Femur (tissue), 1 donor: ENCODE data around the gene KDM5A.
"Not testable (repeated sequence)": the region's sequence is repeated elsewhere in the genome, so short reads cannot be mapped to it uniquely, and the experiment has no call there.

Experiments
- DNase-seq: peaks from one replicate; pipeline ENCODE4 v3.0.0-alpha.2; 2017

Gene KDM5A

DNA sequence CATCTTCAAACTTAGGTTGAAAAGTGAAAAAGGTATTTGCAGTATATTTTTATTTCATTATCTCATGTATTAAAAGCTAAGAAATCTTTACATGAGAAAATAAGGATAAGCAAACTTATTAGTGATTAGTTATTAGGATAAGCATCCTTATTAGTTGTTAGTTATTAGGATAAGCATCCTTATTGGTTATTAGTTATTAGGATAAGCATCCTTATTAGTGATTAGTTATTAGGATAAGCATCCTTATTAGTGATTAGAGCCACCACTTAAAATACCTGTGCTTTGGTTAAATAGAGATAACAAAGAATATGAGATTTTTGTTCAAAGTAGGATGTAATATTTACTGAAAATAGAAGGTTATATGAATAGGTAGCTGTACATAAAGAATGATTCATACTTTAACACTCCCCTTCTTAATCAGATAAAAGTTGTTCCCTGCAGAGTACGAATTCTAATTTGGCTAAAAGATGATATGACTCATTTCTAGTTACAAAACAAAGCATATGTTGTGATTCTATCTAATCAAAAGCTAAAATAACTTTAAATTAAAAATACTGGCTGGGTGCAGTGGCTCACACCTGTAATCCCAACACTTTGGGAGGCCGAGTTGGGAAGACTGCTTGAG, 56.4 kb downstream of the KDM5A start:
- no peak for DNase-seq

DNA sequence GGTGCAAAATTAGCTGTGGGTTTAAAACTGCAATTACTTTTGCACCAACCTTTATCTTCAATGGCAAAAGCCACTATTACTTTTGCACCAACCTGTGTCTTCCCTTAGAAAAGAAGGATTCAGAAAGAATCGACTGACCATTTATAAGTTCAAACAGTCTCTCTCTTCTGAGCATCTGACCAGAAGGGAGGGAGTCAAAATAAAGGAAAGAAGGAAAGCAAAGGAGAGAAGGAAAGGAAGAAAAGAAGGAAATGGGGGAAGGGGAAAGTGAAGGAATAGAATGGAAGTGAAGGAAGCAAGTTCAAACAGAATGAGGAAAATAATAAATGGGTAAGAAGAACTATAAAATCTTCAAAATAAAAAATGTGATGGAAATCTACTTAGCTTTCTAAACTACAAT, 57.8 kb downstream of the KDM5A start:
- no peak for DNase-seq

DNA sequence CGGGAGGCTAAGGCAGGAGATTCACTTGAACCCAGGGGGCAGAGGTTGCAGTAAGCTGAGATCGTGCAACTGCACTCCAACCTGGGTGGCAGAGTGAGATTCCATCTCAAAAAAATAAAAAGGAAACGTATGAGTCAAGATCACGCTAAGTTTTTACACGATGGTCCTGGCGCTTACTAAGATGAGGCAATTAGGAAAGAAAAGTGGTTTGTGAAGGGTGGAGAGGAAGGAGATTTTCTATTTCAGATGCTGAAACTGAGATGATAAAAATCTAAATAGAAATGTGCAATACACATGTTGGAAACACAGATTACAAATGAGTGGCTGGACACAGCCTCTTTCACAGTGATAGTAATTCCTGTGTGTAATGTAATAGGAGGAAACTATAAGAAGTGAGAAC, 63.2 kb downstream of the KDM5A start:
- no peak for DNase-seq

DNA sequence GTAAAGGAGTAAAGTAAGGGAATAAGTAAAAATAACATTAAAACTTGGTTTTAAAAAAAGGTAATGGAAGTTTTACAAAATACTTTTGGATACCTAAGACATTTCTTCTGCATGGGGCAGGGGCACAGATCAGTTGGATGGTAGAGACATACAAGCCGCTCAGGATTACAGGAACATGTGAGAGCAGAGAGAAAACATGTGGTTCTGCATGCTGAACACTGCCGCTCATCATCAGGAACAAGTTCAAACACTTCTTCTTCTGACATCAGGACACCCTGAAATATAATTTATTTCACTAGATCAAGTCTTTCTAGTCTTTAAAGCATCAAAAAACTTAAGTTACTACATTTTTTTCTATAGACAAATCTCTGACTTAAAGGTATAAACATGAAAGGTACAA, 65.6 kb downstream of the KDM5A start:
- no peak for DNase-seq

DNA sequence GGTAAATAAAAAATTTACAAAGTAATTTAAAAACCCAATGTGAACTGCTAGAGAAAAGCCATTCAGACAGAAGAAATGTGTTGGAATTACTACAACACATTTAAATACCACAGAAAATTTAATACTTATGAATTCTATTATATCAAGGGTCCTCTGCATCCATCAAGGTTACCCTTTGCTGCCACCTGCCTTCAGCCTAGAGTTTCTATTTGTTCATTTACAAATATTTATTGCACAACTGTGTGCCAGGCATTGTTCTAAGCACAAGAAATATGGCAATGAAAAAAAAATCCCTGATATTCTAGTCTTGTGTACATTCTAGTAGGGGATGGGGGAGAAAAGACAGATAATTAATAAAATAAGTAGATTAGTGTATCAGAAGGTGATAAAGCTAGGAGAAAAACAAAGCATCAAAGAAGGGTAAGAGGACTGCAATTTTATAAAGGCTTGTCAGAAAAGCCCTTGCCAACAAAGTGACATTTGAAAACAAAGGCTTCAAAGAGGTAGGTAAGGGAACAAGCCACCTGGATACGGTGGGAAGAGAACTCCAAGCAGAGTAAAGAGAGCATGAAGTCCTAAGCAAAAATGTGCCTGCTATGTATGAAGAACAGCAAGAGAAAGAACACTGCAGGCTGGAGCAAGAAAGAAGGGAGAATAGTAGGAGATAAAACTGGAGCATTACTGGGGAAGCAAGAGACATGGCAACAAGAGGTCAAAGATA, 67.4 kb downstream of the KDM5A start:
- DNase-seq = no peak

DNA sequence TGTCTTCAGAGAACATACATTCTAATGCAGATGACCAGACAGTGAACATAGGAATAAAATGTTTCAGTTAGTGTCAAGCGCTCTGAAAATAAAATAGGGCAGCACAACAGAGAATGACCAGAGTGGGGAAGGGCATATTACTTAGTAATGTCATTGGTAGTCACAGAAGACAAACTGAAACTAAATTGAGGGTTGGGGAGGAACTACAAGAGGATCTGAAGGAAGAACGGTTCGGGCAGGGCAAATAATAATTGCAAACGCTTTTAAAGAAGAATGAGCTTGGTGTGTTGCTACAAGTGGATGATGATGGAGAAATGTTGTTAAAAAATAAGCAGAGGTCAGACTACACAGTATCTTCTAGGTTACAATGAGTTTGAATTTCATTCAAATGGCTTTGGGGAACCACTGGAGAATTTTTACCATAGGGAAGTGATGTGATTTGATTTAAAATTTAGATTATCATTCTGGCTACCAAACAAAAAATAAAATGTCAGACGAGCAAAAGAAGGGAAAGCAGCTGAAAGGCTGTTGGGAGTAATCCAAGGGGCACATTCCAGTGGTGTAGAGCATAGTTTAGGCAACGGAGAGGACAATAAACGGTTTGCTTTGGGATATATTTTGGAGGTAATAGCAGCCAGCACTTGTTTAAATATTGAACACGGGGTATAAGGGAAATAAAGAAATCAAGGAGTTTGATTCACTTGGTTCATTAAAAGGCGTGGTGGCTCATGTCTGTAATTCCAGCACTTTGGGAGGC, 70.2 kb downstream of the KDM5A start:
- DNase-seq = no peak

DNA sequence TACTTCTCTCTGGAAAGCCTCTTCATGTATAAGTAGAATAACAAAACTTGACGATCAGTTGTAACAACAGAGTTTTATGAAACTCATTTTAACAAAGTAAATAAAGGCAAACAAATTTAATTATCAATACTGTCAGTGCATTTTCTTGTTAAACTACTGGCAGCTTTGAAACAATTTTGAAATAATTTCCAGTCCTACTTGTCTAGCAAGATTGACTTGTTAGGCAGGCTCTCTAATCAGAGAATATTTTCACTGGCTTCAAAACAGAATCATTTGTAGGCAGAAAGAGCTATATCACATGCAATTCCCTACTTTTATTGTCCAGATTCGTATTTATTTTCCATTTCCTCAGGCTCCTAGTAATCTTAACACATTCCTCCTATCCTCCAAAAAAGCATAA, 80.6 kb downstream of the KDM5A start:
- DNase-seq = no peak

DNA sequence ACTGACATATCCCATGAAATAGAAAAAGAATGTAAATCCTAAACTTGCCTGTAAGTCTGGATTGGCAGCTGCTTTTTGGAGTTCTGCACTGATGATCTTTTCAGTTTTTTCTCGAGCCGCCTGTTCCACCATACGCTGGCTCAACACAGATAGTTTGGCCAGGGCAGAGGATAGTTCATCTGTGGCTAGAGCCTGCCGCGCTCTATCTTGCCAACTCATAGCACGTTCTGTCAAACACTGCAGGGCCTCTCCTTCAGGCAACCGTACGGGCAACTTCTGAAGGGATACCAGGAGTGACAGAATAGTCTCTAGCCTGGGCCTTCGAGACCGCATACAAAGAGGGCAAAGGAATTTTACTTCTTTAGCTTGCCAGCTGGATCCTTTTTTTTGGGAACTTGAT, 81.7 kb downstream of the KDM5A start:
- DNase-seq = no peak

DNA sequence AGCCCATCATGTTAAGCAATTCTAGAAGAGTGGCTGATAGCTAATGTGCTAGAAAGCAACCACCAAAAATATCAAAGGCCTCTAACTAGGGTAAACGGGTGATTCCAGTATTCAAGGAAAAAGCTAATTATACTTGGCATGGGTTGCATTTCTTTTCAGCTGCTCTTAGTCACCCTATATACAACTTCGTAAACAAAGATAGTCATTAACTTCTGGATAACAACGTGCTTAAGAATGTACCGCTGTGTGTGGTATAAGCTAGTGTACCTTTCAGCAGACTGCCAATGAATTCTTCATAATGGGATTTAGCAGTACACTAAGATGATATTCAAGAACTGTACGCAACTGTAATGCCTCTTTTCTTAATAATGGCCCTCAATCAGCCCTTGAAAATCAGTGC, 84.3 kb downstream of the KDM5A start:
- no peak for DNase-seq

DNA sequence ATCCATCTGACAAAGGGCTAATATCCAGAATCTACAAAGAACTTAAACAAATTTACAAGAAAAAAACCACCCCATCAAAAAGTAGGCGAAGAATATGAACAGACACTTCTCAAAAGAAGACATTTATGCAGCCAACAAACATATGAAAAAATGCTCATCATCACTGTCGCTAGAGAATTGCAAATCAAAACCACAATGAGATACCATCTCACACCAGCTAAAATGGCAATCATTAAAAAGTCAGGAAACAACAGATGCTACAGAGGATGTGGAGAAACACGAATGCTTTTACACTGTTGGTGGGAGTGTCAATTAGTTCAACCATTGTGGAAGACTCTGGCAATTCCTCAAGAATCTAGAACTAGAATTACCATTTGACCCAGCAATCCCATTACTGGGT, 86.4 kb downstream of the KDM5A start:
- DNase-seq = not testable (repeated sequence)

DNA sequence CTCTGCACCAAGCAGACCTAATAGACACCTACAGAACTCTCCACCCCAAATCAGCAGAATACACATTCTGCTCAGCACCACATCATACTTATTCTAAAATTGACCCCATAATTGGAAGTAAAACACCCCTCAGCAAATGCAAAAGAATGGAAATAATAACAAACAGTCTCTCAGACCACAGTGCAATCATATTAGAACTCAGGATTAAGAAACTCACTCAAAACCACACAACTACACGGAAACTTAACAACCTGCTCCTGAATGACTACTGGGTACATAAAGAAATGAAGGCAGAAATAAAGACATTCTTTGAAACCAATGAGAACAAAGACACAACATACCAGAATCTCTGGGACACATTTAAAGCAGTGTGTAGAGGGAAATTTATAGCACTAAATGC, 89.0 kb downstream of the KDM5A start:
- not testable (repeated sequence) for DNase-seq

DNA sequence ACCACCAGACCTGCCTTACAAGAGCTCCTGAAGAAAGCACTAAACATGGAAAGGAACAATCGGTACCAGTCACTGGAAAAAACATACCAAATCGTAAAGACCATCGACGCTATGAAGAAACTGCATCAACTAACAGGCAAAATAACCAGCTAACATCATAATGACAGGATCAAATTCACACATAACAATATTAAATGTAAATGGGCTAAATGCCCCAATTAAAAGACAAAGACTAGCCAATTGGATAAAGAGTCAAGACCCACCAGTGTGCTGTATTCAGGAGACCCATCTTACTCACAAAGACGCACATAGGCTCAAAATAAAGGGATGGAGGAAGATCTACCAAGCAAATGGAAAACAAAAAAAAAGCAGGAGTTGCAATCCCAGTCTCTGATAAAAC, 89.6 kb downstream of the KDM5A start:
- not testable (repeated sequence) for DNase-seq

DNA sequence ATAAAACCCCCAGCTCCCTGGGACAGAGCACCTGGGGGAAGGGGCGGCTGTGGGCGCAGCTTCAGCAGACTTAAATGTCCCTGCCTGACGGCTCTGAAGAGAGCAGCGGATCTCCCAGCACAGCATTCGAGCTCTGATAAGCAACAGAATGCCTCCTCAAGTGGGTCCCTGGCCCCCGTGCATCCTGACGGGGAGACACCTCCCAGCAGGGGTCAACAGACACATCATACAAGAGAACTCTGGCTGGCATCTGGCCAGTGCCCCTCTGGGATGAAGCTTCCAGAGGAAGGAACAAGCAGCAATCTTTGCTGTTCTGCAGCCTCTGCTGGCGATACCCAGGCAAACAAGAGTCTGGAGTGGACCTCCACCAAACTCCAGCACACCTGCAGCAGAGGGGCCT, 91.1 kb downstream of the KDM5A start:
- DNase-seq = not testable (repeated sequence)

DNA sequence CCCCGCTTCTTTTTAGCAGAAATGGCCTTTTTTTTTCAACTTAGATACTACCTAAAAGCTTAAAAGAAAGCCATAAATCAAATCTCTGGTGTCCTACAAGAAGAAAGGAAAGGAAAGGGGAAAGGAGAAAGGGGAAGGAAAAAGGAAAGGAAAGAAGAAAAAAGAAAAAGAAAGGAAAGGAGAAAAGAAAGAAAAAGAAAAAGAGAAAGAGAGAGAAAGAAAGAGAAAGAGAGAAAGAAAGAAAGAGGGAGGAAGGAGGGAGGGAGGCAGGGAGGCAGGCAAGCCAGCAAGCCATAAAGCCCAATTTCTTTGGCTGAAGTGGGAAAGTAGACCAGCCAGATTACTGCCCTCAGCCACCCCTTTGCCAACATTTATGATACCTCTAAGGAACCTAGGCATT, 94.0 kb downstream of the KDM5A start:
- no peak for DNase-seq

DNA sequence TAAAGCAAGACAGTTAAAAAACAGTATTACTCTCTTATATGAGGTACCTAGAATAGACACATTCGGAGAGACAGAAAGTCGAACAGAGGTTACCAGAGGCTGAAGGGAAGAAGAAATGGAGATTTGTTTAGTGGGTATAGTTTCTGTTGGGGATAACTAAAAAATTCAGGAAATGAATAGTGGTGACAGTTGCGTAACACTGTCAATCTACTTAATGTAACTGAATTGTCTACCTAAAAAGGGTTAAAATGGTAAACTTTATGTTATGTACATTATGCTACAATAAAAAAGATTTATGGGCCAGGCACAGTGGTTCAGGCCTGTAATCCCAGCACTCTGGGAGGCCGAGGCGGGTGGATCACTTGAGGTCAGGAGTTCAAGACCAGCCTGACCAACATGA, 95.9 kb downstream of the KDM5A start:
- DNase-seq = no peak

DNA sequence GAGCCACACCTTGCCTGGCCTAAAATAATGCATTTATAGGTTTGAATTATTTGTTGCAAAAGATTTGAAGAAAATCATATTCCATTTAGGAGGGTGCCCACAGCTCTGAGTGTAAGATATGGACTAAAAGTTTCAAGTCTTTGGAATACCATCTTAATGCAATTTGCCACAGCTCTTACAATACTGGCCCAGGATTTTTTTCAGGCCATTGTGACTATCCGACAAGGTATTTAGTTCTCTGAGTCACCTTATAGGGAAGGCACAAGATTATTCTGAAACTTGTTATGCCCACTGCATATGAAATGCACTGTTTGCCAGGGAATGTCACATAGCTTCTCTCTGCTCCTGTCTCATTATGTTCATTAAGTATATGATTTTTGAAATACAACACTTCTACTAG, 96.9 kb downstream of the KDM5A start:
- DNase-seq = no peak

DNA sequence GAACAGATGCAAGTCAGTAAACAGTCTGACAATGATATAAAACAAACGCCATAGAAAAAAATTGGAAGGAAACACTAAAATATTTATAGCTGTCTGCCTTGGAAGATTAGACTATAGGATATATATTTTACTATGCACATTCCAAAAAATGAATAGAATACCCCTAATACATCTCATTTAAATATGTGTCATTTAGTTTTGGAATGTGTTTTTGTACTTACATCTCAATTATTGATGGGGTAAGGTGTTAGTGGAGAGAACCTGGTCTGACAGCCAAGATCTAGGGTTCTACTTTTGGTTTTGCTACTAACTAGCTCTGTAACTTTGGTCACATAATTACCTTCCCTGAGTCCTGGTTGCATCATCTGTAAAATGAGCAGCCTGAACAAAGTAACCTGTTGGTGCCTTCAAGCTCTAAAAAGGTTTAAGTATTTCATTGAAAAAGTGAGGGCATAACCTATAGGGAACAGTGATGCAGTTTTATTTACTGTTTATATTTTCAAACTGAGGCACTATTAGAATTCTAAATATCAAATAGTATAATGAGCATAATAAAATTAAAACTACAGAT, 97.9 kb downstream of the KDM5A start:
- DNase-seq = no peak

DNA sequence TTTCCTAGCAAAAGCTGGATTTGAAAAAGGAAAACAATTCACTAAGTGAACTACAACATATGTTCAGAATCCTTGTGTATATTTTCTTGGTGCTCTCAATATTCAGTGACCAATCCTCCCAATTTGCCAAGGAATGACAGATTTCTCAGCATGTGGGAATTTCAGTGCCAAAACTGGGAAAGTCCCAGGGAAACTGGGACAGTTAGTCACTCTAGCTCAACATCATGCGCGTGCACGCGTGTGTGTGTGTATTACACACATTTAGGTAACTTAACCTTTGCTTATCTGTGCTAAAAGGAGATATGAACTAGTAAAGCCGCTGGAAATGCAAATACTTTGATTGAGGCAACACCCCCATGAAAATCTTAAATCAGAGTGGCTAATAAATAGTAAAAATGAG, 100.4 kb downstream of the KDM5A start:
- no peak for DNase-seq

DNA sequence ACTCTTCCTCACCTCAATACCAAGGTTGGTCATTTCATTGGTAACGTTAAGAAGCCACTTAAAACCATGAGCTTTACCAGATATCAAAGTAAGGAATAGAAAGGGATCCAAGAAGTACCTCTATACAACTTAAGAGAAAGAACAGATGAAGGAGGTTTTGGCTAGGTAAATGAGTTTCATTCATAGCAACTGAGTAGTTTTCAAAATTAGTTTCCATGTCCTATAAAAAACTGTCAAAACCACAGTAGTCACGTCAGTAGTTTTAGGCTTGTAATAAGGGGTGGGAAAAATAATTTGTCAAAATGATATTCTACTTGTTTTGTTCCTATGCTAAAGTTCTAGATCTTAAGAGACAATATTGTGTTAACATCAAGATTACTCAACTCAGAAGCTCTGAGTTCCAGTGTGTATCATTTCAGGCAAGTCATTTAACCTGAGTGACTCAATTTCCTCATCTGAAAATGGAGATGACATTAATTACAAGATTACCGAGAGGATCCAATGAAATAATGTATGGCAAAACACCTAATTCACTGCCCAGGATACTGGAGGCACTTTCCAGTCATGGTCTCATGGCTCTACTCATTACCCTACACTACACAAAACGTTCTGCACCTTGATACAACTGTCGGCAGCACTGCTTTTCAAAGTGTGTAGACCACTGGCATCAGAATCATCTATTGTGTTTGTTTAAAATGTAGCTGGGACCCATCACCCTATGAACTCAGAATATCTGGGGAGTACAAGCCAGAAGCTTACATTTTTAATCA, 102.4 kb downstream of the KDM5A start:
- no peak for DNase-seq

DNA sequence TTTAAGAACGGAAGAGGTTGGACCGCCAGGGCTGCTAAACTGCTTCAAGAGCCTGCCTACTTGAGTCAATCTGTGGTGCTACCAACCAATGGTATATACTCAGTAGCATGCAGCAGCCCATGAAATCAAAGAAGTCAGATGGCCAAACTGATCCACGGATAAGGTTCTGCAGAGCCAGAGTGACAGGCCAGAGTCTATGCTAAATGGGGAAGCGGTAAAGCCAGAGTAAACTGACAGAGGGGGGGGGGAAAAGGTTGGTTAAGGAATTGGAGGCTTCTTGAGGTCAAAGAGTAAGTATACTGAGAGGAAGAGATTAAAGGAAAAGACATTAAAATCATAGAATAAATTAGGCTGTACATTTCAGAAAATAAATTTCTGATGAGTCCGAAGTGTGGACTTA, 111.1 kb downstream of the KDM5A start:
- no peak for DNase-seq

DNA sequence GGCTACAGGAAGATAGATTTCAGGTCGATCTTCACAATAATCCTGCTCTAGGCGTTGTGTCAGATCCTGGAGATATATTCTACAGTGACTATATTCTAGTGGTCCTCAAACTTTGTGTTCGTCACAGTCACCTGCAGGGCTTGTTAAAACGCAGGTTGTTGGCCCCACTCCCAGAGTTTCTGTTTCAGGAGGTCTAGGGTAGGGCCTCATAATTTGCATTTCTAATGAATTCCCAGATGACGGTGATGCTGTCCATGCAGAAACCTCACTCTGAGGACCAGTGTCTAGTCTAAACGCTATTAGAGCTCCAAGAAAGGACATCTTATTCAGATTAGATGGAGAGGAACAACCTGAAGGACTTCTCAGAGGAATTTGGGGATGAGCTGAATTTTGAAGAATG, 113.3 kb downstream of the KDM5A start:
- no peak for DNase-seq

DNA sequence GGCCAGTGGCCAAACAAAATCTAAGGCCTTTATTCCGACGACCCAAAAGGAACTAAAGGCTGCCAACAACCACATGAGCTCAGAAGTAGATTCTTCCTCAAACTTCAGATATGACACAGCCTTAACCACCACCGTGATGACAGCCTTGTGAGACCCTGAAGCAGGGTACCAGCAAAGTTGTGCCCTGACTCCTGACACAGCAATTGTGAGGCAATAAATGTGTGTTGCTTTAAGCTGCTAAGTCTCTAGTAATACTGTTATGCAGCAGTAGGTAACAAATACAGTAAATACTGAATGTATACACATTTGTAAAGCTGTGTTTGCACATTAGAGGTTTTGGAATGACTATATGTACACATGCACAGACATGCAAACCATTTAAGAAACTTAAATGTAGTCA, 115.7 kb downstream of the KDM5A start:
- no peak for DNase-seq

DNA sequence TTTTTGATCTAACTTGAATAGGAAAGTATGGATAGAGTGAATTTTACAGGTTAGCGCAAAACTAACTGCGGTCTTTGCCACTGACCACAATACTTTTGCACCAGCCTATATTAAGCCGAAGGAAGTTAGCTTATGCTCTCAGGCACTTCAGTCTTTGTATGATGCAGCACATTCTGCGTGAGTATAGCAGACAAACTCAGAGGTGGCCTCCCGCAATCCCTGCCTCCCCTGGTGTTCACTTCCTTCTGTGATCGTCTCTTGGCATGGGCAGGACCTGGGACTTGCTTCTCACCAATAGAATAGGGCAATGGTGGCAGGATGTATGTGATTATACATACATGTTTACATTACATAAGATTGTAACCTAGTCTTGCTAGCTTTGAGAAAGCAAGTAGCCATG, 116.2 kb downstream of the KDM5A start:
- DNase-seq = no peak
